ENCODE measurements around the gene OR7C2.

DNA sequence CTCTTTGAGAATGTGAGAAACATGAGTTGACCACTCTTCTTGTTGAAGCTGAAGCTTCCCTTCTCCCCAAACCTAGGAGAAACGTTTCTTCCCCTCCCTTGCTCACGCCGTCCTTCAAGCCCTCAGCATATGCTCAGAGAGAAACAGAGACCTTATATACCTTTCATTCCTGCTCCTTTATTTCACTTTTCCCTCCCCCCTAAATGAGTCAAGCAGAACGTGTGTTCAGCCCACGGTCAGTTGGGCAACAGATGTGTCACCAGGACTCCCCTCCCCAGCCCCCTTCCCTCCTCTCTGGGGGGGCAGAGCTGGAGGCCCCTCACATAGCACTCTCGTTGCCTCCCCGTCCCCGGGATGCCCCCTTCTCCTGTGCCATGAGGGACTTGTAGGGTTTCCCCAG, 8.6 kb downstream of the OR7C2 start:
- TF ChIP-seq EZH2 (IDR thresholded peaks at IDR 0.05; ENCODE audit: borderline replicate concordance, low read depth, low read length, poor library complexity, severe bottlenecking) = no peak
- TF ChIP-seq, protein P1, sequence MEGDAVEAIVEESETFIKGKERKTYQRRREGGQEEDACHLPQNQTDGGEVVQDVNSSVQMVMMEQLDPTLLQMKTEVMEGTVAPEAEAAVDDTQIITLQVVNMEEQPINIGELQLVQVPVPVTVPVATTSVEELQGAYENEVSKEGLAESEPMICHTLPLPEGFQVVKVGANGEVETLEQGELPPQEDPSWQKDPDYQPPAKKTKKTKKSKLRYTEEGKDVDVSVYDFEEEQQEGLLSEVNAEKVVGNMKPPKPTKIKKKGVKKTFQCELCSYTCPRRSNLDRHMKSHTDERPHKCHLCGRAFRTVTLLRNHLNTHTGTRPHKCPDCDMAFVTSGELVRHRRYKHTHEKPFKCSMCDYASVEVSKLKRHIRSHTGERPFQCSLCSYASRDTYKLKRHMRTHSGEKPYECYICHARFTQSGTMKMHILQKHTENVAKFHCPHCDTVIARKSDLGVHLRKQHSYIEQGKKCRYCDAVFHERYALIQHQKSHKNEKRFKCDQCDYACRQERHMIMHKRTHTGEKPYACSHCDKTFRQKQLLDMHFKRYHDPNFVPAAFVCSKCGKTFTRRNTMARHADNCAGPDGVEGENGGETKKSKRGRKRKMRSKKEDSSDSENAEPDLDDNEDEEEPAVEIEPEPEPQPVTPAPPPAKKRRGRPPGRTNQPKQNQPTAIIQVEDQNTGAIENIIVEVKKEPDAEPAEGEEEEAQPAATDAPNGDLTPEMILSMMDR (conservative IDR thresholded peaks at IDR 0.05; ENCODE audit: low read depth, low read length) = no peak
